Karpas-422 (cell line): Measurements from ENCODE around the gene TTYH3. TPM values are rescaled to one million over a fixed set of nuclear protein-coding genes. Genes with fewer than 3 reads are reported as not detected.

Experiments
- total RNA-seq: library from RNA; depleted of rRNA; stranded (reverse); fragments of >200 nt; shearing (Covaris generic); gene quantifications from 2 replicates; pipeline ENCODE4 v1.2.3, GENCODE V29; 2014; ENCODE audit warnings: low replicate concordance; rRNA removed

TTYH3 gene
- total RNA-seq, 1 experiment from 2014 or later: 0.37 TPM

Other genes starting within 250 kb of the TTYH3 start
- 0.82 and 5.0 TPM in 2 replicates for gene CHST12, start 228.4 kb upstream of the TTYH3 start, total RNA-seq
- not detected in 2 replicates for gene GRIFIN, start 155.6 kb upstream of the TTYH3 start, total RNA-seq
- gene LFNG, start 112.2 kb upstream of the TTYH3 start, total RNA-seq: 0.07 and 0.19 TPM in 2 replicates
- 10.5 and 30.1 TPM in 2 replicates for gene BRAT1, start 76.5 kb upstream of the TTYH3 start, total RNA-seq
- 0.93 and 1.1 TPM in 2 replicates for gene IQCE, start 73.0 kb upstream of the TTYH3 start, total RNA-seq
- not detected in 2 replicates for gene AMZ1, start 56.2 kb downstream of the TTYH3 start, total RNA-seq
- 3.1 and 8.1 TPM in 2 replicates for gene GNA12, start 212.3 kb downstream of the TTYH3 start, total RNA-seq